K562 (cell line): Measurements from ENCODE around the gene RBFOX2. TPM values are rescaled to one million over a fixed set of nuclear protein-coding genes. Genes with fewer than 3 reads are reported as not detected.
"Not testable (repeated sequence)": the region's sequence is repeated elsewhere in the genome, so short reads cannot be mapped to it uniquely, and the experiment has no call there.

Experiments
- ATAC-seq: fragments of 200-7000 bp; cut with Tn5 transposase; 3 replicates; pipeline ENCODE4 v1.9.1; 2020; ENCODE audit warnings: moderate library complexity
- BruUV-seq: library from RNA; stranded (reverse); fragments of 400-500 nt; replicated peaks from 2 replicates; lab custom pipeline; 2021; lab: Mats Ljungman, UMichigan
- CTCF ChIA-PET: fragments of 300-600 bp; formaldehyde crosslinking; extraction: SDS; loops from one replicate; lab custom pipeline; 2021; ENCODE audit warnings: low intra/inter-chr PET ratio; lab: Yijun Ruan, JAX
- POLR2A ChIA-PET: fragments of 300-600, 350-650 bp; sonication (Branson Sonifier 250); formaldehyde crosslinking; extraction: SDS; loops from one replicate; lab custom pipeline; 2021; ENCODE audit warnings: antibody characterized with exemption, inconsistent platforms; lab: Yijun Ruan, JAX
- DNase-seq, 4 experiments: peaks; one replicate each; pipeline versions ENCODE4 v3.0.0 to v3.0.0-alpha.2; 2011 to 2018; ENCODE audit warnings: low spot score in 3 of 4, mixed read lengths in 3 of 4; ENCODE audit errors: extremely low read depth in 1 of 4
- FAIRE-seq: peaks from 2 replicates; lab custom pipeline; 2011; peaks lifted over from hg19 to GRCh38; lab: Jason Lieb, UNC
- H2AFZ ChIP-seq: 2 replicates; pipeline ENCODE4 v1.6.0; 2011; ENCODE audit warnings: low read depth, low read length, control low read depth, inconsistent platforms
- H3K27ac ChIP-seq: fragments of 200-600 bp; 3 replicates; pipeline ENCODE4 v1.8.0; 2011; ENCODE audit warnings: low read depth, mild to moderate bottlenecking, control low read depth, inconsistent platforms, low read length, moderate library complexity, mixed read lengths; ENCODE audit errors: extremely low read depth
- H3K27me3 ChIP-seq, 2 experiments: fragments of 300-600 bp in 1 of 2; 2 replicates in 1 of 2; 3 replicates in 1 of 2; pipeline versions ENCODE4 v1.6.0 to v1.8.0; 2011; ENCODE audit warnings: inconsistent platforms in 2 of 2, low read length in 2 of 2, mild to moderate bottlenecking in 1 of 2, mixed read lengths in 1 of 2, moderate library complexity in 1 of 2; ENCODE audit not compliant: control insufficient read depth in 2 of 2, insufficient read depth in 2 of 2
- H3K36me3 ChIP-seq: fragments of 300-600 bp; 3 replicates; pipeline ENCODE4 v1.8.0; 2011; ENCODE audit warnings: mild to moderate bottlenecking, low read length, inconsistent platforms; ENCODE audit not compliant: control insufficient read depth, insufficient read depth
- H3K4me1 ChIP-seq, 2 experiments: fragments of 200-600 bp in 1 of 2; replicated peaks in 1 of 2; 2 replicates in 1 of 2; 3 replicates in 1 of 2; pipeline versions ENCODE4 v1.5.1 to v1.8.0; 2011; ENCODE audit warnings: inconsistent platforms in 2 of 2, low read length in 2 of 2, mild to moderate bottlenecking in 1 of 2, mixed read lengths in 1 of 2, moderate library complexity in 1 of 2; ENCODE audit not compliant: control insufficient read depth in 2 of 2, insufficient read depth in 2 of 2
- H3K4me2 ChIP-seq: 2 replicates; pipeline ENCODE4 v1.6.1; 2011; ENCODE audit warnings: low read length, control low read depth, inconsistent platforms, mixed read lengths; ENCODE audit not compliant: insufficient read depth
- H3K4me3 ChIP-seq: fragments of 200-600 bp; sonication (generic), shearing (Covaris generic); 2 replicates; pipeline ENCODE4 v1.5.1; 2016; ENCODE audit warnings: control low read depth, inconsistent platforms
- H3K79me2 ChIP-seq: fragments of 200-600 bp; 3 replicates; pipeline ENCODE4 v1.8.0; 2011; ENCODE audit warnings: low read length, inconsistent platforms; ENCODE audit not compliant: control insufficient read depth, insufficient read depth
- H3K9ac ChIP-seq, 2 experiments: 2 replicates each; pipeline versions ENCODE4 v1.6.0 to v1.6.1; 2011; ENCODE audit warnings: low read depth in 2 of 2, low read length in 2 of 2, control low read depth in 1 of 2, inconsistent platforms in 1 of 2, mild to moderate bottlenecking in 1 of 2, mixed read lengths in 1 of 2; ENCODE audit not compliant: insufficient read depth in 1 of 2
- H3K9me1 ChIP-seq: one replicate; pipeline ENCODE4 v1.6.0; 2011; ENCODE audit warnings: inconsistent platforms, mild to moderate bottlenecking, low read length, moderate library complexity; ENCODE audit not compliant: control insufficient read depth, insufficient read depth
- H3K9me3 ChIP-seq: replicated peaks from 2 replicates; pipeline ENCODE4 v1.5.1; 2011; ENCODE audit warnings: low read depth, low read length, inconsistent platforms; ENCODE audit not compliant: control insufficient read depth, insufficient read depth
- H4K20me1 ChIP-seq: replicated peaks from 2 replicates; pipeline ENCODE4 v1.6.1; 2011; ENCODE audit warnings: low read length, inconsistent platforms, mixed read lengths; ENCODE audit not compliant: control insufficient read depth, insufficient read depth
- CTCF ChIP-seq, 3 experiments: IDR thresholded peaks in 2 of 3; conservative IDR thresholded peaks in 1 of 3; 2 replicates each; pipeline ENCODE4 v1.5.1; 2011 to 2012; ENCODE audit warnings: low read length in 3 of 3, mild to moderate bottlenecking in 3 of 3, control low read depth in 2 of 3, improper control_type of control experiment in 1 of 3, inconsistent platforms in 1 of 3, low read depth in 1 of 3, mixed read lengths in 1 of 3, moderate library complexity in 1 of 3; ENCODE audit not compliant: insufficient read depth in 2 of 3
- L3MBTL2 ChIP-seq: fragments of 450-650 bp; IDR thresholded peaks from 2 replicates; pipeline ENCODE4 v1.6.1; 2016; ENCODE audit warnings: mild to moderate bottlenecking, moderate library complexity
- XRCC3 ChIP-seq: fragments of 450-650 bp; IDR thresholded peaks from 2 replicates; pipeline ENCODE4 v1.6.1; 2017; ENCODE audit warnings: mild to moderate bottlenecking, moderate library complexity
- WGBS: fragments of 100-300 bp; shearing (Covaris generic); methylation state at CpG from one replicate; pipeline ENCODE4 v1.1.6; 2016; ENCODE audit warnings: low coverage, mixed read lengths; ENCODE audit not compliant: insufficient coverage; ENCODE audit errors: missing lambda C conversion rate; 5-methylcytosine and 5-hydroxymethylcytosine counted together
- in situ Hi-C: fragments of 300-500 bp; cut with MboI; formaldehyde crosslinking; loops from 4 replicates; pipeline ENCODE4 v1.15.0; 2018; ENCODE audit warnings: inconsistent platforms, mixed read lengths
- intact Hi-C: fragments of 100-400 bp; cut with micrococcal nuclease; formaldehyde crosslinking; loops from 2 replicates; pipeline ENCODE4 v1.14.2; 2022
- polyA plus RNA-seq, 8 experiments: library from polyadenylated mRNA; depleted of rRNA in 4 of 8; stranded (reverse) in 5 of 8; unstranded in 3 of 8; fragments of >200 nt; fragmentation: Nextera tagmentation in 2 of 8; fragmentation: Illumina TruSeq in 1 of 8; extraction: Ambion mirVana in 2 of 8; extraction: Trizol in 1 of 8; gene quantifications; 2 replicates each; pipeline versions ENCODE4 v1.2.1 to v1.2.3, GENCODE V29; 2011 to 2014; ENCODE audit warnings: inconsistent platforms in 1 of 8, missing spikeins in 1 of 8
- total RNA-seq, 7 experiments: library from RNA; depleted of rRNA in 6 of 7; stranded (reverse); fragments of >200 nt in 6 of 7; fragmentation: Illumina TruSeq in 2 of 7; extraction: Trizol in 2 of 7; gene quantifications; 2 replicates each; pipeline versions ENCODE4 v1.2.1 to v1.2.3, GENCODE V29; 2011 to 2021; ENCODE audit warnings: low replicate concordance in 1 of 7

The RBFOX2 gene
- total and polyA plus RNA-seq, 9 of the 15 experiments (the other 6 are each of a cell fraction or from before 2014, with no cell fraction given) = 5.8 to 24.8 (median 14.2) TPM

DNA sequence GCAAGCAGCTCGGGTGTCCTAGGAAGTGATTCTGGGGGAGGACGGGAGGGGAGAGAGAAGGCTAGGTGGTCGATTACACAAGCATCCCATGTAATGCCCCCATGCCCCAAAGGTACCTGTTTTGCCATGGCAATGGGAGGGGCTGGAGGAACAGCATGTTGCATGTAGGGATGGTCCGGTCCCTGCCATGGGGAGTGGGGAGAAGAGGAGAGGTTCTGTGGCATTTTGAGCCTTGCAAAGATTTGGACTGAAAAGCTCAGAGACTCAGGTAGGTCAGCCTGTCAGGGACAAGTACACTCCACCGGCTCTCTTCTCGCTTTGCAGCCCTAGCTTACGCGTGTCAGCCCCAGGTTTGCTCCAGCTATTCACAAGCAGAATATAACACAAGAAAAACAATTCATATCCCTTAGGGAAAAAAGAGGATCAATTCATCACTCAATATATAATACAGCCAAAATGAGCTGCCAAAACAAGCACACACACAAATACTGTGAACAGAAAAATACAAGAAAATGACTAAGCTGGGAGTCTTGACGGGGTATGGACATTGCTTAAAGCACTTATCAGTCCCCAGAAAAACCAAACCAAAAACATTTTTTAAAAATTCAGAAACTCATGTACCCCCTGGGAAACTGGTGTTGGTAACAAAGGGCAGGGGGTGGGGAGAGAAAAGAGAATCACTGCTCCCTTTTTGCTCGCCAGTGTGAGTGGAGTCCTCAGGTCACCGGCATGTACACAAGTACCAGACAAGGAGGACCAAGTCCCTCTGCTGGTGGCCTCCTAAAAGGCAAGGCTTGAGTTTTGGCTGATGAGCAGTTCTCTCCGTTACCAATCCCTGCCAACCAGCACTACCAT is 289.3 kb downstream of the RBFOX2 start:
- Histone ChIP-seq H3K4me2 (no peak overlapping the region), H3K27ac (no peak overlapping the region), H3K9me3 (no peaks in the 10 kb centered on the region), H3K4me1 (peaks cover 3 to 30% of the 10 kb centered on the region in 2 experiments; a peak in 4 of 5 replicates), H3K27me3 (no peaks in the 10 kb centered on the region), H3K4me3 (no peak overlapping the region), H3K79me2 (no peaks in the 10 kb centered on the region), H3K9ac (no peak overlapping the region), H2AFZ (no peak overlapping the region), H4K20me1 (no peaks in the 10 kb centered on the region), H3K36me3 (0 out of 3 replicates have a peak, but pooled peaks cover under 1% of the 10 kb centered on the region), H3K9me1 (peaks cover 3% of the 10 kb centered on the region)
- CTCF ChIA-PET = no interaction called here
- DNase-seq (peak in 1 of 4 experiments; percentile 11), FAIRE-seq (no peak), ATAC-seq (no peak)
- in situ Hi-C loops (no loop called here), intact Hi-C loops (no loop called here)
- WGBS = 79% methylated on average over 9 of the region's 12 CpGs
- no peak for TF ChIP-seq XRCC3
- TF ChIP-seq L3MBTL2 = no peak
- TF ChIP-seq CTCF (IDR thresholded peaks at IDR 0.05 in 2 of 3, conservative IDR thresholded peaks at IDR 0.05 in 1 of 3; ENCODE audit: insufficient read depth in 2 of 3, low read depth in 1 of 3, low read length in 3 of 3) = peak; percentile 4 to 28 (median 25); a peak in 1 of 6 replicates
- no TSS peak for BruUV-seq
- POLR2A ChIA-PET = interaction anchor here (0.6 to 0.7 kb wide), 4 partner anchors 10 to 268 kb away, joined by 3 read pairs; no protein-coding TSS in a partner anchor

DNA sequence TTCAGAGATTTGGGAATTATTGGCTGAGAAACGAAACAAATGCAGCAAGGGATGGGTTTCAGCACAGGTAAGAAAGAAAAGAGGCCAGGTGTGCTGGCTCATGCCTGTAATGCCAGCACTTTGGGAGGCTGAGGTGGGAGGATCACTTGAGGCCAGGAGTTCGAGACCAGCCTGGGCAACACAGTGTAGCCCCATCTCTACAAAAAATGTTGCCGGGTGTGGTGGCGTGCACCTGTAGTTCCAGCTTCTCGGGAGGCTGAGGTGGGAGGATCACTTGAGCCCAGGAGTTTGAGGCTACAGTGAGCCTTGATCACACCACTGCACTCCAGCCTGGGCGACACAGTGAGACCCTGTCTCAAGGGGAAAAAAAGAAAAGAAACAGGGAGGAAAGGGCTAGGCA is 290.7 kb downstream of the RBFOX2 start:
- peaks cover 3 to 22% of the 10 kb centered on the region in 2 experiments; a peak in 4 of 5 replicates for H3K4me1 ChIP-seq
- H3K9me3 ChIP-seq, CTCF ChIA-PET, H3K9me1 ChIP-seq, POLR2A ChIA-PET, in situ Hi-C loops, FAIRE-seq, H3K4me3 ChIP-seq, H3K27me3 ChIP-seq, H3K9ac ChIP-seq, H3K36me3 ChIP-seq, H2AFZ ChIP-seq, intact Hi-C loops, ATAC-seq, DNase-seq, H4K20me1 ChIP-seq, H3K27ac ChIP-seq, H3K79me2 ChIP-seq, H3K4me2 ChIP-seq, BruUV-seq: not testable (repeated sequence)
- 67% methylated on average over 5 of the region's 6 CpGs for WGBS
